CD4-positive, alpha-beta T cell (primary cell): ENCODE measurements around the gene RMDN2. TPM values are rescaled to one million over a fixed set of nuclear protein-coding genes. Genes with fewer than 3 reads are reported as not detected.

Experiments used
- ATAC-seq: fragments of 200-7000 bp; cut with Tn5 transposase; one replicate; pipeline ENCODE4 v1.10.0; 2022; ENCODE audit warnings: mild to moderate bottlenecking; ENCODE audit not compliant: poor library complexity
- CTCF ChIA-PET: fragments of 350-600 bp; sonication (Branson Sonifier 250); formaldehyde crosslinking; loops from one replicate; lab custom pipeline; 2021; ENCODE audit warnings: antibody characterized with exemption, inconsistent platforms; lab: Charles Lee
- POLR2A ChIA-PET: fragments of 350-600 bp; sonication (Branson Sonifier 250); formaldehyde crosslinking; loops from one replicate; lab custom pipeline; 2021; ENCODE audit warnings: antibody characterized with exemption, inconsistent platforms; lab: Charles Lee
- DNase-seq, 14 experiments: peaks; one replicate each; pipeline ENCODE4 v3.0.0-alpha.2; 2013 to 2020; ENCODE audit warnings: mixed read lengths in 2 of 14
- H3K27ac ChIP-seq, 2 donors: one replicate each; pipeline versions ENCODE4 v1.5.1 to v1.7.0; 2013; ENCODE audit warnings: low read length in 2 of 2, low read depth in 1 of 2, mild to moderate bottlenecking in 1 of 2
- H3K27me3 ChIP-seq, 2 experiments: 1 replicate in 1 of 2; 2 replicates in 1 of 2; pipeline versions ENCODE4 v1.6.1 to v1.7.0; 2013; ENCODE audit warnings: low read length in 2 of 2, control low read depth in 1 of 2, mild to moderate bottlenecking in 1 of 2, moderate library complexity in 1 of 2; ENCODE audit not compliant: insufficient read depth in 2 of 2, control insufficient read depth in 1 of 2
- H3K36me3 ChIP-seq: one replicate; pipeline ENCODE4 v1.6.1; 2013; ENCODE audit warnings: low read length, control low read depth; ENCODE audit not compliant: insufficient read depth
- H3K4me1 ChIP-seq: one replicate; pipeline ENCODE4 v1.6.1; 2013; ENCODE audit warnings: low read length, control low read depth; ENCODE audit not compliant: insufficient read depth
- H3K4me3 ChIP-seq: one replicate; pipeline ENCODE4 v1.5.1; 2013; ENCODE audit warnings: mild to moderate bottlenecking, low read length, moderate library complexity
- H3K9me3 ChIP-seq, 2 experiments: 1 replicate in 1 of 2; 2 replicates in 1 of 2; pipeline versions ENCODE4 v1.6.1 to v1.7.0; 2013; ENCODE audit warnings: low read length in 2 of 2, mild to moderate bottlenecking in 2 of 2, control low read depth in 1 of 2, moderate library complexity in 1 of 2; ENCODE audit not compliant: control insufficient read depth in 1 of 2, insufficient read depth in 1 of 2
- H3K27ac Mint-ChIP-seq: one replicate; pipeline ENCODE4 v1.8.0; 2020; ENCODE audit warnings: mixed read lengths
- H3K27me3 Mint-ChIP-seq: one replicate; pipeline ENCODE4 v1.8.0; 2021; ENCODE audit warnings: mixed read lengths
- H3K36me3 Mint-ChIP-seq: one replicate; pipeline ENCODE4 v1.8.0; 2021; ENCODE audit warnings: low read depth, mixed read lengths
- H3K4me1 Mint-ChIP-seq: one replicate; pipeline ENCODE4 v1.8.0; 2021; ENCODE audit warnings: low read depth, mixed read lengths
- H3K4me3 Mint-ChIP-seq: one replicate; pipeline ENCODE4 v1.8.0; 2020; ENCODE audit warnings: mild to moderate bottlenecking, mixed read lengths
- H3K9me3 Mint-ChIP-seq: one replicate; pipeline ENCODE4 v1.8.0; 2020; ENCODE audit warnings: mixed read lengths
- CTCF ChIP-seq: fragments of 200-600 bp; IDR thresholded peaks from one replicate; pipeline ENCODE4 v1.8.0; 2022; ENCODE audit warnings: antibody characterized with exemption, mild to moderate bottlenecking
- intact Hi-C, 2 experiments: fragments of 100-400 bp; cut with DNase I in 1 of 2; cut with micrococcal nuclease in 1 of 2; formaldehyde crosslinking; loops; one replicate each; pipeline versions ENCODE4 v1.15.1 to v1.9.0; 2023 to 2025; cut with DNase I, micrococcal nuclease
- total RNA-seq, 174 experiments: library from RNA in 2 of 174; stranded (reverse) in 2 of 174; gene quantifications; one replicate each; pipeline ENCODE4 v1.2.3 and lab custom pipeline; 2021 to 2026

Gene RMDN2
- total RNA-seq, 2 experiments from 2014 or later = 2.4 to 3.3 TPM

GRCh38 chr2:37987098-37987775 is 62.1 kb downstream of the RMDN2 start:
- POLR2A ChIA-PET = no interaction called here
- Mint-ChIP-seq H3K9me3 (no peaks in the 10 kb centered on the region), H3K27ac (no peak overlapping the region), H3K4me3 (no peak overlapping the region), H3K36me3 (no peaks in the 10 kb centered on the region), H3K27me3 (no peaks in the 10 kb centered on the region), H3K4me1 (peaks cover under 1% of the 10 kb centered on the region)
- H3K27ac ChIP-seq = no peak overlapping the region
- ATAC-seq (no peak), DNase-seq (no peak)
- intact Hi-C loops = no loop called here
- no peak overlapping the region for H3K4me3 ChIP-seq
- no peaks in the 10 kb centered on the region for H3K4me1 ChIP-seq
- CTCF ChIA-PET = no interaction called here
- no peaks in the 10 kb centered on the region for H3K9me3 ChIP-seq
- TF ChIP-seq CTCF = no peak
- H3K27me3 ChIP-seq = peaks cover 0 to 5% of the 10 kb centered on the region in 2 experiments
- no peaks in the 10 kb centered on the region for H3K36me3 ChIP-seq

GRCh38 chr2:37992601-37993000 is 67.5 kb downstream of the RMDN2 start:
- no peaks in the 10 kb centered on the region for H3K9me3 Mint-ChIP-seq
- POLR2A ChIA-PET = no interaction called here
- CTCF ChIA-PET = interaction anchor here (1.8 kb wide), 1 partner anchor 10 kb away, joined by 5 read pairs; no protein-coding TSS in a partner anchor

GRCh38 chr2:37993143-37993542 is 68.1 kb downstream of the RMDN2 start:
- POLR2A ChIA-PET = no interaction called here
- intact Hi-C loops = no loop called here
- Histone ChIP-seq H3K27ac (no peak overlapping the region), H3K4me3 (no peak overlapping the region), H3K9me3 (no peaks in the 10 kb centered on the region), H3K4me1 (no peaks in the 10 kb centered on the region), H3K27me3 (no peaks in the 10 kb centered on the region), H3K36me3 (no peaks in the 10 kb centered on the region)
- CTCF ChIA-PET = interaction anchor here (1.8 kb wide), 1 partner anchor 11 kb away, joined by 5 read pairs; no protein-coding TSS in a partner anchor
- DNase-seq = no peak
- Mint-ChIP-seq H3K9me3 (no peaks in the 10 kb centered on the region), H3K27ac (no peak overlapping the region), H3K36me3 (peaks cover 13% of the 10 kb centered on the region), H3K4me1 (no peaks in the 10 kb centered on the region), H3K27me3 (no peaks in the 10 kb centered on the region), H3K4me3 (no peak overlapping the region)
- no peak for TF ChIP-seq CTCF
- no peak for ATAC-seq

More at GRCh38 chr2:37992601-37993000, 67.5 kb downstream of the RMDN2 start:
- TF ChIP-seq CTCF = no peak
- H3K27ac Mint-ChIP-seq = no peak overlapping the region
- DNase-seq (no peak), ATAC-seq (no peak)
- H3K4me1 Mint-ChIP-seq = no peaks in the 10 kb centered on the region
- no peak overlapping the region for H3K4me3 Mint-ChIP-seq
- no peaks in the 10 kb centered on the region for H3K27me3 Mint-ChIP-seq
- Histone ChIP-seq H3K36me3 (no peaks in the 10 kb centered on the region), H3K4me1 (no peaks in the 10 kb centered on the region), H3K4me3 (no peak overlapping the region), H3K27ac (no peak overlapping the region), H3K27me3 (no peaks in the 10 kb centered on the region), H3K9me3 (no peaks in the 10 kb centered on the region)
- intact Hi-C loops = no loop called here
- H3K36me3 Mint-ChIP-seq = peaks cover 7% of the 10 kb centered on the region
